Mesothelial cell of epicardium (in vitro differentiated cells): ENCODE measurements around the gene POU2AF3. TPM values are rescaled to one million over a fixed set of nuclear protein-coding genes. Genes with fewer than 3 reads are reported as not detected.
"Not testable (repeated sequence)": the region's sequence is repeated elsewhere in the genome, so short reads cannot be mapped to it uniquely, and the experiment has no call there.

ENCODE experiments used
- DNase-seq, 2 experiments: peaks; one replicate each; pipeline ENCODE4 v3.0.0; 2021; ENCODE audit warnings: low spot score in 2 of 2; ENCODE audit not compliant: unreplicated experiment in 2 of 2
- H3K27ac Mint-ChIP-seq: 2 replicates; pipeline ENCODE4 v1.8.0; 2021; ENCODE audit warnings: mixed read lengths
- H3K27me3 Mint-ChIP-seq: 2 replicates; pipeline ENCODE4 v1.8.0; 2021; ENCODE audit warnings: low read depth, mixed read lengths
- H3K36me3 Mint-ChIP-seq: 2 replicates; pipeline ENCODE4 v1.8.0; 2021; ENCODE audit warnings: mixed read lengths
- H3K4me1 Mint-ChIP-seq: 2 replicates; pipeline ENCODE4 v1.8.0; 2021; ENCODE audit warnings: mixed read lengths
- H3K4me3 Mint-ChIP-seq: 2 replicates; pipeline ENCODE4 v1.8.0; 2021; ENCODE audit warnings: mild to moderate bottlenecking, moderate library complexity, mixed read lengths
- H3K9me3 Mint-ChIP-seq: 2 replicates; pipeline ENCODE4 v1.8.0; 2021; ENCODE audit warnings: mixed read lengths
- total RNA-seq: library from RNA; stranded (reverse); gene quantifications from 3 replicates; pipeline ENCODE4 v1.2.1, GENCODE V29; 2021
- TF ChIP-seq, protein P1 (sequence below): fragments of 200-600 bp; sonication (generic); IDR thresholded peaks from one replicate; pipeline ENCODE4 v1.5.0; 2021; ENCODE audit warnings: antibody characterized with exemption; ENCODE audit not compliant: unreplicated experiment

POU2AF3 gene
- total RNA-seq, 1 donor from 2014 or later, result 3.0 TPM

DNA sequence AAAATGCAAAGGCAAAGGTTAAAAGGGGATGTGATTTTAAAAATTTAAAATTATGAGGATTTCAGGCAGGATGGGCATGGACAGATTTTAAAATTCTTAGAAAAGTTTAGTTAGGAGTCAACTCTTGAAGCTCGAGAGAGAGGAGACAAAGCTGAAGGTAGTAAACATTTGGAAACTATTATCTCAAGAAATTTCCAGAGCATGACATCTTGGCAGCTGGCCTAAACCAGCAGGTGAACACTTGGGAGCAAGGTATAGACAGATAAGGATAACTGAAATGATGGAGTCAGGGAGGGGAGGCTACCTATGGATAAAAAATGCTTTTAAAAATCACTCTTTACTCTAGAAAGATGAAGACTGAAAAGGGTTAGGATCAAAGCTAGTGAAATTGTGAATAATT is 13.7 kb downstream of the POU2AF3 start:
- H3K27ac Mint-ChIP-seq, result no peak overlapping the region
- H3K9me3 Mint-ChIP-seq, result peaks cover 30% of the 10 kb centered on the region
- TF ChIP-seq, protein P1, sequence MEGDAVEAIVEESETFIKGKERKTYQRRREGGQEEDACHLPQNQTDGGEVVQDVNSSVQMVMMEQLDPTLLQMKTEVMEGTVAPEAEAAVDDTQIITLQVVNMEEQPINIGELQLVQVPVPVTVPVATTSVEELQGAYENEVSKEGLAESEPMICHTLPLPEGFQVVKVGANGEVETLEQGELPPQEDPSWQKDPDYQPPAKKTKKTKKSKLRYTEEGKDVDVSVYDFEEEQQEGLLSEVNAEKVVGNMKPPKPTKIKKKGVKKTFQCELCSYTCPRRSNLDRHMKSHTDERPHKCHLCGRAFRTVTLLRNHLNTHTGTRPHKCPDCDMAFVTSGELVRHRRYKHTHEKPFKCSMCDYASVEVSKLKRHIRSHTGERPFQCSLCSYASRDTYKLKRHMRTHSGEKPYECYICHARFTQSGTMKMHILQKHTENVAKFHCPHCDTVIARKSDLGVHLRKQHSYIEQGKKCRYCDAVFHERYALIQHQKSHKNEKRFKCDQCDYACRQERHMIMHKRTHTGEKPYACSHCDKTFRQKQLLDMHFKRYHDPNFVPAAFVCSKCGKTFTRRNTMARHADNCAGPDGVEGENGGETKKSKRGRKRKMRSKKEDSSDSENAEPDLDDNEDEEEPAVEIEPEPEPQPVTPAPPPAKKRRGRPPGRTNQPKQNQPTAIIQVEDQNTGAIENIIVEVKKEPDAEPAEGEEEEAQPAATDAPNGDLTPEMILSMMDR, result no peak
- no peak overlapping the region for H3K4me3 Mint-ChIP-seq
- DNase-seq, result no peak
- no peaks in the 10 kb centered on the region for H3K36me3 Mint-ChIP-seq
- H3K27me3 Mint-ChIP-seq, result peaks cover 38% of the 10 kb centered on the region
- H3K4me1 Mint-ChIP-seq, result peaks cover 15% of the 10 kb centered on the region

DNA sequence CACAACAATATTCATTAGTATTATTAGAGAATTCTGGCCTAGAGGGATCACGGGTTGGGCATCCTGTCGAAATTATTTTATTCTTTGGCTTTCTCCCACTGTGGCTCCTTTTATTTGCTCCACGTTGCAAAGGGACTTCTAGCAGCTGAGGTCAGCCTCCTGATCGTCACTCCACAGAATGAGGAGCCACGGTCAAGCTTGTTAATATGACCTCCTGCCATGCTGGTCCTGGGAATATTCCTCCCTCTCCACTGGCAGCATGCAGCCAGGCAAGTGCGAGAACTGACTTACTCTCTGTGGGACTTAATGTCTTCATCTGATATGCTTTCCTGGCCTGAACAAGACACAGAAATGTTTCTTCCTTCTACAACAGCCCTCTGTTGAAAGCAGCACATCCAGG is 20.9 kb downstream of the POU2AF3 start:
- TF ChIP-seq, protein P1, result no peak
- Mint-ChIP-seq H3K4me1 (peaks cover 10% of the 10 kb centered on the region), H3K27ac (no peak overlapping the region), H3K27me3 (peaks cover 24% of the 10 kb centered on the region), H3K4me3 (no peak overlapping the region), H3K36me3 (no peaks in the 10 kb centered on the region), H3K9me3 (peaks cover 22% of the 10 kb centered on the region)
- no peak for DNase-seq

DNA sequence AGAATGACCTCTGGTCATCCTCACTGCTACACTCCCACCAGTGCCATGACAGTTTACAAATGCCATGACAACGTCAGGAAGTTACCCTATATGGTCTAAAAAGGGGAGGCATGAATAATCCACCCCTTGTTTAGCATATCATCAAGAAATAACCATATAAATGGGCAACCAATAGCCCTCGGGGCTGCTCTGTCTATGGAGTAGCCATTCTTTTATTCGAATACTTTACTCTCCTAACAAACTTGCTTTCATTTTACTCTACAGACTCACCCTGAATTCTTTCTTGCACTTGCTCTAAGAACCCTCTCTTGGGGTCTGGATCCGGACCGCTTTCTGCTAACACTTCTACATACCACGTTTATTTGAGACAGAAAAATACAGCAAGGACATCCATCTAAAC is 21.9 kb downstream of the POU2AF3 start:
- Mint-ChIP-seq H3K27me3 (peaks cover 16% of the 10 kb centered on the region), H3K4me1 (peaks cover 12% of the 10 kb centered on the region), H3K9me3 (peaks cover 15% of the 10 kb centered on the region)
- H3K27ac Mint-ChIP-seq, DNase-seq, H3K36me3 Mint-ChIP-seq, H3K4me3 Mint-ChIP-seq: not testable (repeated sequence)

DNA sequence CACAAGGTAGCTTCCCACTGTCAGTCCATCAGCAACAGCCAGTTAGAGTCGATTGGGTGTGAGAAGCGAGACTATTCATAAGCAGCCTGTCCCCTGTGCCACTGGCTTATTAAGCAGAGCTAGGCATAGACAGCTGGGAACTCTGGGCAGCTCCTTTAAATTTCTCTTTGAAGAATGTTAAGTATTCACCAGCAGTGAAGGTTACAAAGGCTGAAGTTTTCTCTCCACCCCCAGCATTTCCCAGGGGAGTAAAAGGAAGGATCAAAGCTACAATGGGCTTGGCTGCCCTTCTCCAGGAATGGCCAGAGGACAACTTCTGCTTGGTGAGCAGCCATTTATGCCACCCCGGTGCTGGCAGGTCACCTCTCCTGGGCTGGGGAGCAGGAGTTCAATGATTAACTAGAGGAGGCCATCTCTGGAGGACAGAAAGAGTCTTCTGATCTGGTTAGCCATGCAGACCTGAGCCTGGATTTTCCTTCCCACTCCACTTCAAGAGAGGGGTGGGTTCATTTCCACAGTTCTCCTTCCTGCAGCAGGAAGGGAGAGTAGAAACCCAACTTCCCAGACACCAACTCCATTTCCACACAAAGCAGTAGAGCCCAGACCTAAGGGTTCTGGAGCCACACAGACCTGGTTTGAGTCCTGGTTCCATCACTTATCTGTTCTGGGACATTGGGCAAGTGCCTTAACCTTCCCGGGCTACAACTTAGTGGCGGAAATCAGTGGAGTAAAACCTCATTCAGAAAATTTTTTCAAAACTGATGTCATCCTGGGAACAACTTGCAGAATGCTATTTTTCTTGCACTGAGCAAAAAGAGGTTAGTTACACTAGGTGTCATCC is 22.6 kb downstream of the POU2AF3 start:
- H3K4me1 Mint-ChIP-seq, result peaks cover 12% of the 10 kb centered on the region
- no peak overlapping the region for H3K27ac Mint-ChIP-seq
- H3K27me3 Mint-ChIP-seq, result peaks cover 10% of the 10 kb centered on the region
- H3K36me3 Mint-ChIP-seq, result no peaks in the 10 kb centered on the region
- TF ChIP-seq, protein P1, result no peak
- no peak for DNase-seq
- peaks cover 8% of the 10 kb centered on the region for H3K9me3 Mint-ChIP-seq
- H3K4me3 Mint-ChIP-seq, result no peak overlapping the region

DNA sequence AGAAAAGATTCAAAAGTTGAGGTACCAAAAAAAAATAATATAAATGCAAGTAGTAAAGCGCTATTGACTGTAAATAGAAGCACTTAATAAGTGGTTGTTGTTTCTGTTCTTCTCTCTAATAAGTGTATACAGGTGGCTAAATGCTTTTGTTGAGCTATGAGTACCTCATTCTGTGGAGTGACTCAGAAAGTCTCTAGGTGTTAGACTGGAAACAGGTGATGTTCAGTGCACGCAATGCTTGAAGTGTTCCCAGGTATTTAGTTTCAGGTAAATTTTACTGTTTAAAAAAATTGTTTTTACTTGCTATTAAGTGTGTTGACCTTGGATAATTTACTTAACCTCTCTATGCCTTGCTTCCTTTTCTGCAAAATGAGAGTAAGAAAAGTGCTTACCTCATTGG is 24.2 kb downstream of the POU2AF3 start:
- no peaks in the 10 kb centered on the region for H3K9me3 Mint-ChIP-seq

DNA sequence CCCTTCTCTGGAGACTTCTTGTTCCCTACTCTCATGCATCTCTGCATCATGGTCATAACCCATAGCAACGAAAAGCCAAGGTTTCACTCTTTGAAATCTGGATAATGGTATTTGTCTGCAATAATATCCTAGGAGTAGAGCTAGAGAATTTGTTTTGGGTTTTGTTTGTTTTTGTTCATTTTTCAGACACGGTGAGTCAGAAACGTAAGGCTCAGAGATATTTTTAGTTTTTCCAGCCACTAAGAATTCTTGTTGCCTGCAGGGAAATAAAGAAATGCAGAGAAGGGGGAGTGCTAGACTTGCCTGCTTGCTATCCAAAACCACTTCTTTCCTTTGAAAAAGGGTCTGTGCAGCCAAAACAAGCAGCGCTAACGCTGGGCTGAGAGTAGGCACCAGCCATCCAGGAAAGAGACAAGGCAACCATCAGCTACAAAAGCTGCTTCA is 26.0 kb downstream of the POU2AF3 start:
- Mint-ChIP-seq H3K27me3 (peaks cover 2% of the 10 kb centered on the region), H3K9me3 (no peaks in the 10 kb centered on the region), H3K36me3 (no peaks in the 10 kb centered on the region), H3K27ac (no peak overlapping the region), H3K4me1 (peaks cover 15% of the 10 kb centered on the region), H3K4me3 (no peak overlapping the region)
- TF ChIP-seq, protein P1, result no peak
- DNase-seq, result no peak

More for the DNA sequence above, 24.2 kb downstream of the POU2AF3 start:
- Mint-ChIP-seq H3K4me3 (no peak overlapping the region), H3K4me1 (peaks cover 12% of the 10 kb centered on the region), H3K27ac (no peak overlapping the region), H3K27me3 (peaks cover 7% of the 10 kb centered on the region), H3K36me3 (no peaks in the 10 kb centered on the region)
- no peak for DNase-seq
- TF ChIP-seq, protein P1, result no peak
